AG09309 (cell line): ENCODE results near the gene ANKRD23.
A peak's percentile ranks its signal among the peaks of the same experiment; 100 is the strongest.

Experiments
- DNase-seq: peaks from one replicate; pipeline ENCODE4 v3.0.0-alpha.2; 2010; ENCODE audit warnings: low read depth
- H3K4me3 ChIP-seq: 2 replicates; pipeline ENCODE4 v1.5.1; 2011; ENCODE audit warnings: mild to moderate bottlenecking, low read depth, low read length, moderate library complexity; ENCODE audit not compliant: control insufficient read depth
- CTCF ChIP-seq: IDR thresholded peaks from 2 replicates; pipeline ENCODE4 v1.5.1; 2011; ENCODE audit warnings: mild to moderate bottlenecking, low read depth, low read length, inconsistent platforms; ENCODE audit not compliant: insufficient read depth, control insufficient read depth; ENCODE audit errors: missing control alignments

ANKRD23 gene

GRCh38 chr2:96819876-96820511 lies 23.8 kb downstream of the ANKRD23 start:
- DNase-seq: no peak
- TF ChIP-seq CTCF: no peak
- H3K4me3 ChIP-seq: no peak overlapping the region

GRCh38 chr2:96819128-96819875 lies 24.5 kb downstream of the ANKRD23 start:
- TF ChIP-seq CTCF: no peak
- DNase-seq: no peak
- H3K4me3 ChIP-seq: no peak overlapping the region

- TF ChIP-seq CTCF: no peak
- no peak for DNase-seq
- no peak overlapping the region for H3K4me3 ChIP-seq
Observed at GRCh38 chr2:96817882-96818281, 25.9 kb downstream of the ANKRD23 start.

GRCh38 chr2:96816836-96817702 lies 26.8 kb downstream of the ANKRD23 start:
- DNase-seq: peak; percentile 11

GRCh38 chr2:96816127-96816835 lies 27.5 kb downstream of the ANKRD23 start, which contains the start of gene CNNM3:
Gene CNNM3, plus strand, starts transcription at chr2:96816268. Its CDS starts 10 bp downstream, at chr2:96816278.
- peak within 1 kb of the TSS; percentile 56 for H3K4me3 ChIP-seq
- TF ChIP-seq CTCF: peak; percentile 45
- DNase-seq: peak; percentile 52

More at GRCh38 chr2:96816836-96817702, 26.8 kb downstream of the ANKRD23 start:
- H3K4me3 ChIP-seq: peak overlapping the region; percentile 46
- TF ChIP-seq CTCF: no peak
